Germinal center (tissue), 1 donor: ENCODE data around the gene ELN.

ENCODE experiments used
- DNase-seq: peaks from one replicate; pipeline ENCODE4 v3.0.0; 2012; ENCODE audit warnings: mixed read lengths, low spot score

ELN gene

DNA sequence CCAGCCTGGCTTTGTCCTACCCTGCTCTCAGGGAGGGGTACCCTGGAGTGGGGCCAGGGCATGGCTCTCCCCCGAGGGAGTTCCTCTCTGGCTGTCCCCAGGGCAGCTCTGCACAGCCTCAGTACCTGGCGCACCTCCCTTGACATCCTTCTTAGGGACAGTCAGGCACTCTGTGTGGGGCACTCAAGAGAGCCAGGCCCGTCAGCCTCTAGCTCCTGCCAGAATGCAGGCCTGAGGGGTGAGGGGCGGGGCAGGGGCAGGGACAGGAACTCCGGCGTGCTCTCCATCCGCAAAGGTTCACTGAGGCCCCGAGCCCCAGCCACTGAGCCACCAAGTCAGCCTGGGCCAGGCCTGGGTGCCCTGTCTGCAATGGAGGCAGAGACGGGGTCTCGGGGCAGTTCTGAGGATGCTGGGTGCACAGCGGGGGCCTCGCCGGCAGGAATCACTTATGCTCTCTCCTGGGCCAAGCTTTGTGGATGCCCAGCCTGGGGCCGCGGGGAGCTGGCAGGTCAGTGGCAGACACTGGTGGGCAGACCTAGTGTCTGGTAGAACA lies 65.8 kb downstream of the ELN start:
- peak; percentile 35 for DNase-seq

DNA sequence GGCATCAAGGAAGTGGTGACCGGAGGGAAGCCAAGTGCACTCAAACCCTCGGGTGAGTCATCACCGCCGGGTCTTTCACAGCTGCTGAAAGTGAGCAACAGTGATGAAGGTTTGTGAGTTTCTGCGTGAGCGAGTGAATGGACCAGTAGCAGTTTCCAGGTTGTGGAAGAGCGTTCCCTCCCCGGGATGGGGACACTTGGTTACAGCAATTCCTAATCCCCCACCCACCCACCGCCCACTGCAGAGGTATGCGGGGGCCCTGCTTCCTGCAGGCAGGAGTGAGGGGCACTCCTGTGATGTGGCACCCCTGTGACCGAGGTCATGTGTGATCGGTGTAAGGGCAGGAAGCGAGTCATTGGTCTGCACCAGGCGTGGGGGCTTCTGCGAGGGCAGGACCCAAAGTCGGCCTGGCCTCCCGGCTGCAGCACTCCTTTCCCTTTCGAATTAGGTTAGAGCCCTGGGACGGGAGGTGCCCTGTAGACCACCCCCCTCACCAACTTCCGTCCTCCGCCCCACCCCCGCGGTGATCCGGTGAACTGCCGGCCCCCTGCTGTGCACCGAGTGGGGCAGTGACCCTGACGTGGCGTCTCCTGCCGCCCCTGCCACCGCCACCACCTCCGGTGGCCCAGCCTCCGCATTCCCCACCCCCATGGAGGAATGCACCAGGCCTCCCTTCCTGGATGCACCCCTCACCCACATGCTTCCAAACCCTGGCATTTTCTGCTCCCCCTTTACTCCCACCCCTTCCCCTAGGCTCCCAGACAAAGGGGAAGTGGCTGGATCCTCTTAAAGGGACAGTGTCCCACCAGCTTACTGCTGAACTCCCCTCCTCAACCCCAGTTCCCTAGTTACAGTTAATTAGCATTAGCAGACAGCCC lies 66.5 kb downstream of the ELN start:
- DNase-seq: peak; percentile 57

DNA sequence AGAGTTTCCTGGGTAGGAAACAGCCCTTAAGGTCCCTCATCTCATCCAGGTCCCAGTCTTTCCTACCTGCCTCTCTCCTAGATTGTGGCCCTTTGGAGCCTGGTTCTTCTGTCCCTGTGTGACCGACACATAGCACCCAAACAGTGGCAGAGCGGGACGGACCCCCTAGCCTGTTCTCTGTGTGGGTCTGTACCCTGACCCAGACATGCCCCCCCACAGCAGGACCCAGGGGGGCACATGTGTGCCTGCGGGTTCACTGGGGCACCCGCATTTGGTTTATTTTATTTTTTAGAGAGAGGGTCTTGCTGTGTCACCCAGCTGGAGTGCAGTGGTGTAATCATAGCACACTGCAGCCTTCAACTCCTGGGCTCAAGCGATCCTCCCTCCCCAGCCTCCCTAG lies 67.2 kb downstream of the ELN start:
- DNase-seq: no peak

DNA sequence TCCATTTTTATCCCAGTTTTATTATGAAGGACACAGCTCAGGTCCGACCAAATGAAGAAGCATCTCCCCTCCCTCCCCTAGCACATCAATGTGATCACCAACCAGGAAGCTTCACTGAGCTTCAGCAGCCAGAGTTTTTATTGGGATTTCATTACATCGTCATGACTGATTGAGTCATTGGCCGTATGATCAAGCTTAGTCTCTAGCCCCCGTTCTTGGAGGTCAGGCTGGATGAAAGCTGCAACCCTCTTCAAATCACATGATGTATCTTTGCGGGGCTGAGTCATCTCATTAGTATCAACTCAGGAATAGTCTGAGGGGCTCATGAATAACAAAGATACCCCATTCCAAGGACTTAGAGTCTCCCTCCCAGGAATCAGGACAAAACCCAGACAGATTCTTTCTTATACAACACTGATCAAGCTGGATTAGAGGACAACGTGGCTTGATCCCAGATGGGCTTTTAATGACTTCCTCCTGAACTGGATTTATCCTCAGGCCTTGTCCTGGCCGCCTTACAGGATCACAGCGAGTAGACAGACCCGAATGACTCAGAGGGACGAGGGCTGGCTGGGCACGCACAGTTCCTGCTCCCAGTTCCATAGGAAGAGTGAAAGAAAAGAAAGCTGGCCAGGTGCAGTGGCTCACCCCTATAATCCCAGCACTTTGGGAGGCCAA lies 70.1 kb downstream of the ELN start:
- no peak for DNase-seq

DNA sequence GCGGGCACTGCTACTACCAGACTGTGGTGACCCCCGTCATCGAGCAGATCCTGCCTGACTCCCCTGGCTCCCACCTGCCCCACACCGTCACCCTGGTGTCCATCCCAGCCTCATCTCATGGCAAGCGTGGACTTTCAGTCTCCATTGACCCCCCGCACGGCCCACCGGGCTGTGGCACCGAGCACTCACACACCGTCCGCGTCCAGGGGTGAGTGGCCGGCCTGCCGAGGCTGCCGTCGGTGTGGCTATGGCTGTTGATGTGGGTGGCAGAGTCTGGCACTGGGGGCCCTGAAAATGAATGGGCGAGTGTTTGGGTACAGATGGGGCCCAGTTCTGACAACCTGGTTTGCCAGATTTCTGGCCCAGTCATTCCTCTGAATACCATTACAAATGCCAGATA lies 71.1 kb downstream of the ELN start:
- DNase-seq: no peak

DNA sequence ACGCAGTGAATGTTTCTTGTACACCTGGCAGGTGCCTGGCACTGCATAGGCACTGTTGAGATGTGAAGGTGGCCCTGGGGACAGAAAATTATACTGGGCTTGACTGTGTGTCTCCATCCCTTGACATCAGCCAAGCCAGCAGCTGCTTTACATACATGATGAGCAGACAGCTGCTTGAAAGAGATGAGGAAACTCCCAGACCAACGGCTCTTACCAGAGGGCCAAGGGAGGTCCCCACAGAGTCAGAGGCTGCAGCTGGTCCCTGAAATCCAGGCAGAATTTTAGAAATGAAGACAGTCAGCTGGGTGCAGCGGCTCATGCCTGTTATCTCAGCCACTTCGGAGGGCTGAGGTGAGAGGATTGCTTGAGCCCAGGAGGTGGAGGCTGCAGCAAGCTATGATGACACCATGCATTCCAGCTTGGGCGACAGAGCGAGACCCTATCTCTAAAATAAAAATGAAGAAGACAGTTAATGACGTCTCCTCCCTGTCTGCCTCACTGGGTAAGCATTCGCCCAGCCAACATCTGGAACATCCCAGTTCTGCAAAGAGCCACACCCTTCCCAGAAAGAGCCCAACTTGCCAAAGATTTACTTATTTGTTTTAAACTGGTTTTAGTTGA lies 73.2 kb downstream of the ELN start:
- peak; percentile 86 for DNase-seq

DNA sequence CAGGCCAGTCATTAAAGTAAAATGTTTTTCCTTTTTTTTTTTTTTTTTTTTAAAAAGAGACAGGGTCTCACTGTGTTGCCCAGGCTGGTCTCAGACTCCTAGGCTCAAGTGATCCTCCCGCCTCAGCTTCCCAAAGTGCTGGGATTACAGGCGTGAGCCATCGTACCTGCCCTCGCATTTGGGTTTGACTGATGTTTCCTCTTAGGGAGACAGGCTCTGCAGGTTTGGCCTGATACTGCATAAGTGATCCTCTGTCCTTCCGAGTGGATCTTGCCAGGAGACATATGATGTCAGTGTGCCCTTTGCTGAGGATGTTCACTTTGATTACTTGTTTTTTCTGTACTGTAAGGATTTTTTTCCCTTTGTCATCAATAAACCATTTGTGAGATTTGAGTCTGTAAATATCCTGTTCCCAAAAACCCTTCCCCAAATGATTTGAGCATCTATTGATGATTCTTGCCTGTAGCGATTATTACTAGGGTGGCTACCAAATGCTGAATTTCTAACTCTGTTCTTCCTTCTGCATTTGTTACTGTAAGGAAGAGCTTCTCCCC lies 75.3 kb downstream of the ELN start:
- DNase-seq: no peak

DNA sequence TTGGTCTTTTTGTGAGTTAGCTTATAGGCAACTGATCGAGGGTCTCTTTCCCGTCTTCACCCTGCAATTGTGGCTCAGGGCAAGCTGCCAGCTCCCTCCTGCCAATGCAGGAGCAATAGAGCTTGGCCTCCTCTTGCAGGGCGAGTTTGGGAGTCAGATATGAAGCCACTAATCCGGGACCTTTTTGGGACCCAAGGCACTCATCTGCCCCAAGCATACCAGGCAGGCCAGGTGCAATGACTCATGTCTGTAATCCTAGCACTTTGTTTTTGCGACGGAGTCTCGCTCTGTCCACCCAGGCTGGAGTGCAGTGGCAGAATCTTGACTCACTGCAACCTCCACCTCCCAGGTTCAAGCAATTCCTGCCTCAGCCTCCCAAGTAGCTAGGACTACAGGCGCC lies 76.7 kb downstream of the ELN start:
- DNase-seq: no peak

DNA sequence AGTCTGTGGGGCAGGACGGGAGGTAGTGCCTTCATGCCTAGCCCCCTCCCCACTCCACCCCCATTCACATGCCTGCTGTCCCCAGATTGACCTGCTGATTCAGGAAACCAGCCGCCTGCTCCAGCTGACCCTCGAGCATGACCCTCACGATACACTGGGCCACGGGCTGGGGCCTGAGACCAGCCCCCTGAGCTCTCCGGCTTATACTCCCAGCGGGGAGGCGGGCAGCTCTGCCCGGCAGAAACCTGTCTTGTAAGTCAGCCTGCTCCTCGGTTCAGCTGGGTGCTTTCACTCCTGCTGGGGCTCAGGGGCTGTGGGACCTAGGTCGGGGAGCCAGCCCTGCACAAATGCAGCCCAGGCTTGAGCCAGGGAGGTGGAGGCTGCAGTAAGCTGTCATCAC lies 78.0 kb downstream of the ELN start:
- no peak for DNase-seq

DNA sequence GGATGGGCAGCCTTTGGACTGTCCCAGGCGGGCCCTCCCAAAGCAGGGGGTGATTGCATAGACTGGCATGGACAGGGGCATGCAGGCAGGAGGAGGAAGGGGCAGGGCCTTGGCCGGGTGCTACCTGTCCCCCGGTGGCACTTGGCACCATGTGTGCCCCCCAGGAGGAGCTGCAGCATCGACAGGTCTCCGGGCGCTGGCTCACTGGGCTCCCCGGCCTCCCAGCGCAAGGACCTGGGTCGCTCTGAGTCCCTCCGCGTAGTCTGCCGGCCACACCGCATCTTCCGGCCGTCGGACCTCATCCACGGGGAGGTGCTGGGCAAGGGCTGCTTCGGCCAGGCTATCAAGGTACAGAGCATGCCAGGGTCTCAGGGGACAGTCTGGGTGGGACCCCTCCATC lies 78.9 kb downstream of the ELN start:
- no peak for DNase-seq

DNA sequence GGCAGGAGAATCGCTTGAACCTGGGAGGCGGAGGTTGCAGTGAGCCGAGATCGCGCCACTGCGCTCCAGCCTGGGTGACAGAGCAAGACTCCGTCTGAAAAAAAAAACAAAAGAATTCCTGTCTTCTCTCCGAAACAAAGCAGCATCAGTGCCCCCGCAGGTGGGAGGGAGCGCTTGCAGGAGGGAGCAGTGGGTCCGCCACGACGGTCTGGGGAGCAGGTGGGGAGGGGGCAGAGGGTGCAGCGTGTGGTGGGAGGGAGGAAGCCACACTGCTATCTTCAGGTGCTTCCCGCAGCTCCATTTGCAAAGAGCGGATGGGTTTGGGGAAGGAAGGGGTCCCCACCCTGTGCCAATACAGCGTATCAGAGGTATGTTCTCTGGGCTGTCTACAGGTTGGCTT lies 87.4 kb downstream of the ELN start:
- no peak for DNase-seq

DNA sequence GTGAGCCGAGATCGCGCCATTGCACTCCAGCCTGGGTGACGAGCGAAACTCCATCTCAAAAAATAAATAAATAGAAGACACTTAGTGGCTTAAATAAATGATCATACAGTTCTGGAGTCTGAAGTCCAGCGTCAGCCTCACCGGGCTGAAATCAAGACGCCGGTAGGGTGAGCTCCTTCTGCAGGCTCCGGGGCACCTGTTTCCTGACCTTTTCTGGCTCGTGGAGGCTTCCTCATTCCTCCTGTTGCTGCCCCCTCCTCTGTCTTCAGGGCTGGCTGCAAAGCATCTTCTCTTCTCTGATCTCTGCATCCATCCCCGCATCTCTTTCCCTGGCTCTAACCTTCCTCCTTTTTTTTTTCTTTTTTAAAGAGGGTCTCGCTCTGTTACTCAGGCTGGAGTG lies 88.4 kb downstream of the ELN start:
- DNase-seq: no peak
